ENCODE results near the gene KCNJ16.
"Not testable (repeated sequence)": the region's sequence is repeated elsewhere in the genome, so short reads cannot be mapped to it uniquely, and the experiment has no call there.

The KCNJ16 gene

GRCh38 chr17:70074956-70075355 lies at the start of gene KCNJ16:
KCNJ16 (plus strand) TSS chr17:70075225; CDS start chr17:70132088, 56,863 bp downstream.
- DNase-seq: peak; percentile 47

- DNase-seq: no peak
Observed at GRCh38 chr17:70028397-70028796, 46.6 kb upstream of the KCNJ16 start.

GRCh38 chr17:70028978-70029767 lies 45.9 kb upstream of the KCNJ16 start:
- no peak for DNase-seq

- no peak for DNase-seq
Observed at GRCh38 chr17:70030371-70030770, 44.7 kb upstream of the KCNJ16 start.

GRCh38 chr17:70031341-70031740 lies 43.7 kb upstream of the KCNJ16 start:
- no peak for DNase-seq

- no peak for DNase-seq
Observed at GRCh38 chr17:70033165-70033564, 41.9 kb upstream of the KCNJ16 start.

- no peak for DNase-seq
Observed at GRCh38 chr17:70034158-70034557, 40.9 kb upstream of the KCNJ16 start.

GRCh38 chr17:70037498-70037897 lies 37.5 kb upstream of the KCNJ16 start:
- no peak for DNase-seq

- no peak for DNase-seq
Observed at GRCh38 chr17:70040336-70040735, 34.7 kb upstream of the KCNJ16 start.

GRCh38 chr17:70041061-70041460 lies 34.0 kb upstream of the KCNJ16 start:
- DNase-seq: no peak

GRCh38 chr17:70041540-70041939 lies 33.5 kb upstream of the KCNJ16 start:
- no peak for DNase-seq

- DNase-seq: not testable (repeated sequence)
Observed at GRCh38 chr17:70045780-70046179, 29.2 kb upstream of the KCNJ16 start.

- no peak for DNase-seq
Observed at GRCh38 chr17:70047619-70048419, 27.2 kb upstream of the KCNJ16 start.

GRCh38 chr17:70049801-70050591 lies 25.0 kb upstream of the KCNJ16 start:
- no peak for DNase-seq

- no peak for DNase-seq
Observed at GRCh38 chr17:70050931-70051330, 24.1 kb upstream of the KCNJ16 start.

GRCh38 chr17:70053241-70054234 lies 21.5 kb upstream of the KCNJ16 start:
- no peak for DNase-seq

GRCh38 chr17:70055000-70055399 lies 20.0 kb upstream of the KCNJ16 start:
- no peak for DNase-seq

- DNase-seq: no peak
Observed at GRCh38 chr17:70059071-70059470, 16.0 kb upstream of the KCNJ16 start.

- DNase-seq: no peak
Observed at GRCh38 chr17:70059649-70060048, 15.4 kb upstream of the KCNJ16 start.

- no peak for DNase-seq
Observed at GRCh38 chr17:70060415-70060814, 14.6 kb upstream of the KCNJ16 start.

- no peak for DNase-seq
Observed at GRCh38 chr17:70067134-70067533, 7.9 kb upstream of the KCNJ16 start.
